Measurements from ENCODE around the gene KANK2. TPM values are rescaled to one million over a fixed set of nuclear protein-coding genes. Genes with fewer than 3 reads are reported as not detected.

The KANK2 gene
- total and polyA plus RNA-seq, 2 experiments from 2014 or later: 76.3 to 215 TPM

DNA sequence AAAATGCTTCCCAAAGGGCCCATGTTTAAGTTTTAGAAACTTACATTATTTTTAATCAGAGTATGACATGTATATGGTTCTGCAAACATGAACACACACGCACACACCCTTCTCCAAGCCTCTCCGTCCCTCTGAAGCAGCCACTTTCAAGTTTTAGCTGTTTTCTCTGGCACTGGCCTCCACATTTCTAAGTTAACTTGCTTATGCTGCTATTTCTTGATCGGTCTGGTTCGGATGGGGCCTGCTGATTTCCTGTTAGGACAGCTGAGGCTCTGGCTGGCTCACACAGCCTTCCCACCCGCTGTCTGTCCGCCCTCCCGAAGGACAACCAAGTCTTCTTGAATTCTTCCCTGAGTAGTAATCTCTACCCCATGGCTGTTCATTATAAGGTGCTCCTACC, 46.2 kb downstream of the KANK2 start:
- 41% methylated on average over 7 of the region's 7 CpGs for WGBS, 2 experiments (ENCODE audit: low coverage in 1 of 2, low lambda C conversion rate in 2 of 2, missing lambda C conversion rate in 2 of 2)
- DNase-seq: peak; percentile 30
- Histone ChIP-seq H3K36me3 (ENCODE audit: low read depth) (no peaks in the 10 kb centered on the region), H3K27ac (0 out of 2 replicates have a peak overlapping the region, but pooled peaks have one; percentile 27), H4K20me1 (ENCODE audit: insufficient read depth) (no peaks in the 10 kb centered on the region), H3K9me3 (ENCODE audit: low read depth) (no peaks in the 10 kb centered on the region), H2AFZ (peak overlapping the region; percentile 51), H3K9me2 (ENCODE audit: insufficient read depth) (no peaks in the 10 kb centered on the region), H3K9ac (0 out of 2 replicates have a peak overlapping the region, but pooled peaks have one; percentile 20), H3K4me3 (no peak overlapping the region), H3F3A (ENCODE audit: insufficient read depth) (peaks cover 8% of the 10 kb centered on the region; the same call in 1 of the 2 replicates), H3K27me3 (replicated peaks; ENCODE audit: insufficient read depth) (no peaks in the 10 kb centered on the region), H3K4me2 (ENCODE audit: unreplicated experiment) (no peak overlapping the region), H3K4me1 (ENCODE audit: insufficient read depth) (peaks cover 15% of the 10 kb centered on the region), H3K79me2 (ENCODE audit: insufficient read depth) (peaks cover 52% of the 10 kb centered on the region)
- in situ Hi-C loops (cut with MboI): no loop called here
- no peak for TF ChIP-seq EZH2phosphoT487 (IDR thresholded peaks at IDR 0.05; ENCODE audit: insufficient read depth, low read depth)

- no peak overlapping the region for H3K9ac ChIP-seq
- no peak overlapping the region for H2AFZ ChIP-seq
- no peaks in the 10 kb centered on the region for H3K36me3 ChIP-seq (ENCODE audit: low read depth)
- no peak for DNase-seq
- peaks cover 22% of the 10 kb centered on the region for H3K4me1 ChIP-seq (ENCODE audit: insufficient read depth)
- H3K27me3 ChIP-seq (replicated peaks; ENCODE audit: insufficient read depth): no peaks in the 10 kb centered on the region
- no peak for TF ChIP-seq EZH2 (IDR thresholded peaks at IDR 0.05; ENCODE audit: insufficient read depth, poor library complexity, severe bottlenecking)
- no peak for TF ChIP-seq EZH2phosphoT487 (IDR thresholded peaks at IDR 0.05; ENCODE audit: insufficient read depth, low read depth)
- H4K20me1 ChIP-seq (ENCODE audit: insufficient read depth): no peaks in the 10 kb centered on the region
- H3K27ac ChIP-seq: no peak overlapping the region
- H3K4me2 ChIP-seq (ENCODE audit: unreplicated experiment): no peak overlapping the region
- peaks cover 29% of the 10 kb centered on the region for H3K79me2 ChIP-seq (ENCODE audit: insufficient read depth)
- peaks cover 16% of the 10 kb centered on the region for H3F3A ChIP-seq (ENCODE audit: insufficient read depth)
- in situ Hi-C loops (cut with MboI): no loop called here
- H3K9me3 ChIP-seq (ENCODE audit: low read depth): no peaks in the 10 kb centered on the region
- 79 to 81% methylated on average over 14 of the region's 14 CpGs for WGBS, 2 experiments (ENCODE audit: low coverage in 1 of 2, low lambda C conversion rate in 2 of 2, missing lambda C conversion rate in 2 of 2)
- no peak overlapping the region for H3K4me3 ChIP-seq
- no peaks in the 10 kb centered on the region for H3K9me2 ChIP-seq (ENCODE audit: insufficient read depth)
These were observed 49.3 kb downstream of the KANK2 start for GRCh38 chr19:11148001-11148400.

GRCh38 chr19:11145536-11145924, 51.8 kb downstream of the KANK2 start:
- Histone ChIP-seq H3K9me2 (ENCODE audit: insufficient read depth) (no peaks in the 10 kb centered on the region), H3K4me1 (ENCODE audit: insufficient read depth) (peaks cover 21% of the 10 kb centered on the region), H3K36me3 (ENCODE audit: low read depth) (no peaks in the 10 kb centered on the region), H3F3A (ENCODE audit: insufficient read depth) (peaks cover 9% of the 10 kb centered on the region; the same call in 1 of the 2 replicates), H4K20me1 (ENCODE audit: insufficient read depth) (no peaks in the 10 kb centered on the region), H3K4me3 (no peak overlapping the region), H2AFZ (no peak overlapping the region), H3K79me2 (ENCODE audit: insufficient read depth) (peaks cover 12% of the 10 kb centered on the region), H3K9ac (no peak overlapping the region), H3K9me3 (ENCODE audit: low read depth) (no peaks in the 10 kb centered on the region), H3K27ac (no peak overlapping the region), H3K27me3 (replicated peaks; ENCODE audit: insufficient read depth) (no peaks in the 10 kb centered on the region), H3K4me2 (ENCODE audit: unreplicated experiment) (no peak overlapping the region)
- 94 to 100% methylated on average over 3 of the region's 3 CpGs for WGBS, 2 experiments (ENCODE audit: low coverage in 1 of 2, low lambda C conversion rate in 2 of 2, missing lambda C conversion rate in 2 of 2)
- TF ChIP-seq EZH2phosphoT487 (IDR thresholded peaks at IDR 0.05; ENCODE audit: insufficient read depth, low read depth) (no peak), EZH2 (IDR thresholded peaks at IDR 0.05; ENCODE audit: insufficient read depth, poor library complexity, severe bottlenecking) (no peak)
- in situ Hi-C loops (cut with MboI): no loop called here
- DNase-seq: no peak

DNA sequence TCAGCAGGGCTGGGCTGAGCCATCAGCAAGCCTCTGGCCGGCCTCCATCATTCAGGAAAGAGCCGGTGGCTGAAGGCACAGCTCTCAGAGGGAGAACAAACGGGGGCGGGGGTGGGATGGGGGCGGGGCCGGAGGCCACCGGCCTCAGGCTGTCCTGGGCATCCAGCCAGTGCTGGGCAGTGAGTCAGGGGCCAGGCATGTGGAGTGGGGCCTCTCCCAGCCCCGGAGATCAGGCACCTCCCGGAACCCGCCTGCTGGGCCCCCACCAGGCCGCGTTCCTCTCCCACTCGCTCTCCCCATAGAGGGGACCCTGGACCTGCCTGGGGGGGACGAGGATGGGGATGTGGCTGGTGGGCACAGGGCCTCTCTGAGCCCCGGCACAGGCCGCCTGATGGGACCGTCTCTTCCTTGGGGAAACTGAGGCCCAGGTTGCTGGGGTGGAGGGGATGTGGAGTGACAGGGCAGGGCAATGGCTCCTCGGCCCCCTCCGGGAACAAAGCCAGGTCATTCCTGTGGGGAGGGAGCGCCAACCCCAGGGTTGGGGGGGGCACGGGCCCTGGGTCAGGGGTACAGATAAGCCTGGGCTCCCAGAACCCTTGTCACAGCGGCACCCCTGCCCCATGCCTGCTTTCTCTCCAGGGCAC, 54.7 kb downstream of the KANK2 start:
- TF ChIP-seq EZH2phosphoT487 (IDR thresholded peaks at IDR 0.05; ENCODE audit: insufficient read depth, low read depth) (no peak), EZH2 (IDR thresholded peaks at IDR 0.05; ENCODE audit: insufficient read depth, poor library complexity, severe bottlenecking) (no peak)
- no peaks in the 10 kb centered on the region for H3K27me3 ChIP-seq (replicated peaks; ENCODE audit: insufficient read depth)
- WGBS, 2 experiments (ENCODE audit: low coverage in 1 of 2, low lambda C conversion rate in 2 of 2, missing lambda C conversion rate in 2 of 2): 4 to 6% methylated on average over 13 to 22 of the region's 22 CpGs
- H3K4me3 ChIP-seq: peak overlapping the region; percentile 58
- no peaks in the 10 kb centered on the region for H3K9me2 ChIP-seq (ENCODE audit: insufficient read depth)
- H3K4me1 ChIP-seq (ENCODE audit: insufficient read depth): peaks cover 34% of the 10 kb centered on the region
- H3K9me3 ChIP-seq (ENCODE audit: low read depth): no peaks in the 10 kb centered on the region
- peak; percentile 94 for DNase-seq
- in situ Hi-C loops (cut with MboI): no loop called here
- peak overlapping the region; percentile 85 for H3K9ac ChIP-seq
- H3K79me2 ChIP-seq (ENCODE audit: insufficient read depth): no peaks in the 10 kb centered on the region
- no peaks in the 10 kb centered on the region for H3K36me3 ChIP-seq (ENCODE audit: low read depth)
- H4K20me1 ChIP-seq (ENCODE audit: insufficient read depth): no peaks in the 10 kb centered on the region
- peak overlapping the region; percentile 74 for H3K4me2 ChIP-seq (ENCODE audit: unreplicated experiment)
- H3K27ac ChIP-seq: peak overlapping the region; percentile 94
- H2AFZ ChIP-seq: peak overlapping the region; percentile 46
- H3F3A ChIP-seq (ENCODE audit: insufficient read depth): peaks cover 20% of the 10 kb centered on the region
